NCI-H2227 (cell line): Measurements from ENCODE around the gene SPSB4.
"Not testable (repeated sequence)": the region's sequence is repeated elsewhere in the genome, so short reads cannot be mapped to it uniquely, and the experiment has no call there.

ENCODE experiments used
- DNase-seq: peaks from one replicate; lab custom pipeline; 2025; ENCODE audit not compliant: unreplicated experiment; lab: John Stamatoyannopoulos, UW

Gene SPSB4

GRCh38 chr3:141050576-141051442 is at the start of gene SPSB4:
Gene SPSB4 (plus strand): TSS chr3:141051347. CDS start chr3:141066105, 14,758 bp downstream.
- DNase-seq = peak; percentile 81

DNA sequence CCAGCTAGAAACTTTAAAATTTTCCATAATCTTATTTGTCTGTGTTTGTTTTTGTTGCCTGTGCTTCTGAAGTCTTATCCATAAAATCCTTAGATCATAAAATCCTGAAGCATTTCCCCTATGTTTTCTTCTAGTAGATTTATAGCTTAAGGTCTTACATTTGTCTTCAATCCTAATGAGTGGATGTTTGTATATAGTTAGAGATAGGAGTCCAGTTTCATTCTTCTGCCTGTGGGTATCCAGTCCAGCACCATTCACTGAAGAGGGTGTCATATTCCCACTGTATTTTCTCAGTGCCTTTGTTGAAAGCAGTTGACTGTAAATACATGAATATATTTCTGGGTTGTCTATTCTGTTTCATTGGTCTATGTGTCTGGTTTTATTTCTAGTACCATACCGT is 44.8 kb upstream of the SPSB4 start:
- DNase-seq = no peak

- DNase-seq = no peak
Observed at GRCh38 chr3:141009496-141009895, 41.7 kb upstream of the SPSB4 start.

DNA sequence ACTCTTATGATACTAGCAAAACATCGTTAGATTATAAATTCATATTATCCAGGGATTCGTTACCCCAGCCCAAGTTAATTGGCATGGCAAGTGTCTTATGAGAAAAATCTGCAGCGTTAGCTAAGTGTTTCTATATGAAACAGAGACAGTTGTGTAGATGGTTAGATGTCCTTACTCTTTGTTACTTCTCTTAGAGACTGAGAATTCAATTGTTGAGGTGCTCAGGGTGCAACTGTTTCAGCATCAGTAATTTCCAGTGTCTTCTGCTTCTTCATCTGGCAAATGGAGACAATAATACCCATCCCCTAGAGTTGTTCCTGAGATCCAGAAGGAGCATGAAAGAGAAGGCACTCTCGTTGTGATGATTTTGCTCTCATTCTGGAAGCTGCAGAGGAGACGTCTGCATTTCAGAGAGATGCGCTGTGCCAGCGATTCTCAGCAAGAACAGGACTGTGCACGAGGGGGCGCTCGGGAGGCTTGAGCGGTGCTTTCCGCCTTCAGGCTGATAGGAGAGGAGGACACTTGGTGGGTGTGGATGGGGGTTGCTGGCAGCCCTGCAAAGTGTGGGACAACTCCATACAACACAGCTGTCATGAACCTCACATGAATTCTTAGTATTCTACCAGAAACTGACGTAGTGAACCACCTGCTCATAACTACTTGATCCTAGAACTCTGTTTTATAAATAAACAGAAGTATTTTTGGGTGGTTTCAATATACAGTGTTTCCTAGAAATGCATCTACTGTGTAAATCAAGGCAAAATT is 39.7 kb upstream of the SPSB4 start:
- peak; percentile 82 for DNase-seq

GRCh38 chr3:141011997-141012262 is 39.2 kb upstream of the SPSB4 start:
- DNase-seq = no peak

GRCh38 chr3:141012571-141012970 is 38.6 kb upstream of the SPSB4 start:
- peak; percentile 22 for DNase-seq

GRCh38 chr3:141015481-141015880 is 35.7 kb upstream of the SPSB4 start:
- DNase-seq = no peak

DNA sequence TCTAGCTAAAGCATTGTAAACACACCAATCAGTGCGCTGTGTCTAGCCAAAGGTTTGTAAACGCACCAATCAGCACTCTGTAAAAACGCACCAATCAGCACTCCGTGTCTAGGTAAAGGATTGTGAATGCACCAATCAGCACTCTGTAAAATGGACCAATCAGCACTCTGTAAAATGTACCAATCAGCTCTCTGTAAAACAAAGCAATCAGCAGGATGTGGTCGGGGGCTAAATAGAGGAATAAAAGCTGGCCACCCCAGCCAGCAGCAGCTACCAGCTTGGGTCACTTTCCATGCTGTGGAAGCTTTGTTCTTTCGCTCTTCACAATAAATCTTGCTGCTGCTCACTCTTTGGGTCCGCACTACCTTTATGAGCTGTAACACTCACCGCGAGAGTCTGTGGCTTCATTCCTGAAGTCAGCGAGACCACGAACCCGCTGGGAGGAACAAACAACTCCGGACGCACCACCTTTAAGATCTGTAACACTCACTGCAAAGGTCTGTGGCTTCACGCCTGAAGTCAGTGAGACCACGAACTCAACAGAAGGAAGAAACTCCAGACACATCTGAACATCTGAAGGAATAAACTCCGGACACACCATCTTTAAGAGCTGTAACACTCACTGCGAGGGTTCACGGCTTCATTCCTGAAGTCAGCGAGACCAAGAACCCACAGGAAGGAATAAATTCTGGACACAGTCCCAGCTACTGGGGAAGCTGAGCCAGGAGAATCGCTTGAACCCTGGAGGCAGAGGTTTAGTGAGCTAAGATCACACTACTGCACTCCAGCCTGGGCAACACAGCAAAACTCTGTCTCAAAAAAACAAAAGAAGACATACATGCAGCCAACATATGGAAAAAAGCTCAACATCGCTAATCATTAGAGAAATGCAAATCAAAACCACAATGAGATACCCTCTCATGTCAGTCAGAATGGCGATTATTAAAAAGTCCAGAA is 33.5 kb upstream of the SPSB4 start:
- DNase-seq = not testable (repeated sequence)

DNA sequence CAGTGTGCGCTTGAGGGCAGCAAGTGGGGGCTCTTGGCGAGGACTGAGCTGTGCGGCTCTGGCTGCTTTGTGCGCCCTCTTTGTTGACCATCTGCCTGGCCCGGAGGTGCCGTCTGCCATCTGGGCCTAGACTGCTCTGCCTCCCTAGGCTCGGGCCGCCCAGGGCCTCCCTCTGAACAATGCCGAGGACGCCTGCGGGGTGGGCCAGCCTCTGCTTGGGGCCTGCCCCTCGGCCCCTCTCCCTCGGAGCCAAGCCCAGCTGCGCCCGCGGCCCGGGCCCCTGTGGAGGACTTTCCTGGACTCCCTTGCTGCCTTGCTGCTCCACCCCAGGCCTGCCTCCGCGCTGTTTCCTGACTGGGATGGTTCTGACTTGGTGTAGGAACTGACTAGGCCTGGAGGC is 31.9 kb upstream of the SPSB4 start:
- no peak for DNase-seq

DNA sequence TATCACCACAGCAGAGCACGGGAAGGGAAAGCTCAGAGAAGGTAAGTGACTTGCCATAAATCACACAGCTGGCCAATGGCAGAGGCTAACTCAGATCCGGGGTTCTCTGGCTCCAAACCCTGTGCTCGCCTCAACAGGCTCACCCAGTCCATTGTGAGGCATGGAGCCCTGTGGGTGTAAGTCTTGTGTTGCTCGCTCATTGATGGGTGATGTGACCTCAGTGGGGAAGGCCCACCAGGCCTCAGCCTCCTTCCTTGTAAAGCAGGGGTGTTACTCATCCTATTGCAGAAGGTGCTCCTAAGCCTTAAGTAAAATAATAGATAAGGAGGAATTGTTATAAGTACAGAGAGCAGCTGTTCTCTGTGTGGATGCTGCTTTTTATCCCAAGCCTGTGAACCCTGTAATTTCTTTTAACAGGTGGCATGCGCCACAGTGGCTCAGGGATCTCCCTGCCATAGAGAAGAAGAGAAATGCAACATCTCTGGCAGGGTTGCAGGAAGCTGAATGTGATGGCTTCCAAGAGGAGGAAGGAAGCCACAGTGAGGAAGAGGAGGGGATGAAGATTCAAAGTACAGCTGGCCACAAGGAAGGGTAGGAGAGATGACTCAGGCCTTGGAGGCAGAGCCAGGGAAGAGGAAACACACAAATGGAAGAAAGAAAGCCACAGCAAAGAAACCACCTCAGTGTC is 30.9 kb upstream of the SPSB4 start:
- peak; percentile 19 for DNase-seq

DNA sequence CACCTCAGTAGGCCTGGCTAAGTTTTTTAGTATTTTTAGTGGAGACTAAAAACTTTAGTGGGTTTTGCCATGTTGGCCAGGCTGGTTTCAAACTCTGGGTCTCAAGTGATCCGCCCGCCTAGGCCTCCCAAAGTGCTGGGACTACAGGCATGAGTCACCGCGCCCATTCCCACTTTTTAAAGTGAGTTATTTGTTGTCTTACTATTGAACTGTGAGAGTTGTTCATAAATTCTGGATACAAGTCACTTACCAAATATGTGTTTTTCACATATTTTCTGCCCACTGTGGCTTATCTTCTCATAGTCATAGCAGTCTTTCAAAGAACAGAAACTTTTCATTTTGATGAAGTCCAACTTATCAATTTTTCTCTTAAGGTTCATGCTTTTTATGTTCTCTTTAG is 29.9 kb upstream of the SPSB4 start:
- DNase-seq = no peak

DNA sequence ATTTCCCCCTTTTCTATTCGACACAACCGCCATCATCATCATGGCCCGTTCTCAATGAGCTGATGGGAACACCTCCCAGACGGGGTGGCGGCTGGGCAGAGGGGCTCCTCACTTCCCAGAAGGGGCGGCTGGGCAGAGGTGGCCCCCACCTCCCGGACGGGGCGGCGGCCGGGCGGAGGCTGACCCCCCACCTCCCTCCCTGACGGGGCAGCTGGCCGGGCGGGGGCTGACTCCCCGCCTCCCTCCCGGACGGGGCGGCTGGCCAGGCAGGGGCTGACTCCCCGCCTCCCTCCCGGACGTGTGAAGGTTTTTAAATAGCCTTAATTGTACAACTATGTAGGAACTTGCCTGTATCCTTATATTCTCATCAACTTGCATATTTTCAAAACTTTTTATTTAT is 20.9 kb upstream of the SPSB4 start:
- no peak for DNase-seq

GRCh38 chr3:141039589-141039988 is 11.6 kb upstream of the SPSB4 start:
- no peak for DNase-seq

DNA sequence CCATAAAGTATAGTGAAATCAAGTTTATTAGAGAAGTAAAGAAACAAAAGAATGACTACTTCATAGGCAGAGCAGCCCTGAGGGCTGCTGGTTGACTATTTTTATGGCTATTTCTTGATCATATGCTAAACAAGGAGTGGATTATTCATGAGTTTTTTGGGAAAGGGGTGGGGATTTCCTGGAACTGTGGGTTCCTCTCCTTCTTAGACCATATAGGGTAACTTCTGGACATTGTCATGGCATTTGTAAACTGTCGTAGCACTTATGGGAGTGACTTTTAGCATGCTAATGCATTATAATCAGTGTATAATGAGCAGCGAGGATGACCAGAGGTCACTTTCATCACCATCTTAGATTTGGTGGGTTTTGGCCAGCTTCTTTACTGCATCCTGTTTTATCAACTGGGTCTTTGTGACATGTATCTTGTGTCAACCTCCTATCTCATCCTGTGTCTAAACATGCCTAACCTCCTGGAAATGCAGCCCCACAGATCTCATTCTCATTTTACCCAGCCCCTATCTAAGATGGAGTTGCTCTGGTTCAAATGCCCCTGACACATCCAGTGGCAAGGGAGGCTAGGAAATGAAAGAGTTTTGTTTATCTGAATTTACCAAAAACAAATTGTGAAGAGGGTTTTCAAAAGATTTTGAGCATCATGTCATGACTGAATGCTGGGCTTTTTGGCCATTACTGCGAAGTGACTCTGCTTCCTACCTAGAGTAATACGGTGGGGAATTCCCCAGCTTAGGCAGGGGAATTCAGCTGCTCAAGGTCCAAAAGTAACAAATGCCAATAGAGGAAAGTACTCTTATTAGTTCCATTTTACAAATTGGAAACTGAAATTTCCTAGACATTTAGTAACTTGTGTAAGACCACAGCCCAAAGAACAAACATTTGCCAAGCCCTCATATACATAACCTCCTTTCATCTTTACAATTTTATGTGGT is 6.2 kb upstream of the SPSB4 start:
- DNase-seq = no peak

DNA sequence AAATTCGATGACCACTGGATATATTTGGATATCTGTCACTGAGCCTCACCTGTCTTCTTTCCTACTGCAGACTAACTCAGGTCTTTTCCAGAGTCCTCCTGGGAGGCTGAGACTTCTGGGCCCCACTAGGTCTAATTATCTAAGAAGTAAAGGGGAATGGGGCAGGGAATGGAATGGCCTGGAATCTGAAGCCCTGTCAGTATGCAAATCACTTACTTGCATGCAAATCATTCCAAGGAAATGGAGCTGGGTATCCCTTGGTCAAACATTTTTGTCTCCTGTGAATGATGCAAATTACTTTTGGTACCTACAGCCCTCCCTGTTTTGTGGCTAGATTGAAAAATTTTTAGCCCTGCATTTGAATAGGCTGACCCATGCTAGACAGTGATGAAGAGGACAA is 5.3 kb upstream of the SPSB4 start:
- no peak for DNase-seq

- DNase-seq = no peak
Observed at GRCh38 chr3:141047168-141047567, 4.0 kb upstream of the SPSB4 start.

- DNase-seq = no peak
Observed at GRCh38 chr3:141049681-141050080, 1.5 kb upstream of the SPSB4 start.

GRCh38 chr3:141051443-141052200 is 475 bp downstream of the SPSB4 start:
- DNase-seq = peak; percentile 50
